Upper lobe of left lung (tissue), 4 donors: ENCODE measurements around the gene EIPR1.

ENCODE experiments used
- CTCF ChIP-seq, 6 experiments: fragments of 450-650 bp in 4 of 6; fragments of 200-600 bp in 2 of 6; sonication (generic) in 2 of 6; IDR thresholded peaks; one replicate each; pipeline ENCODE4 v1.5.1; 2016 to 2019; ENCODE audit warnings: antibody characterized with exemption in 6 of 6
- EP300 ChIP-seq, 4 donors: sonication (generic); formaldehyde crosslinking; IDR thresholded peaks; one replicate each; pipeline ENCODE4 v1.5.1; 2017; ENCODE audit warnings: antibody characterized with exemption in 4 of 4, control low read depth in 2 of 4
- POLR2A ChIP-seq, 4 donors: fragments of 450-650 bp; IDR thresholded peaks; one replicate each; pipeline ENCODE4 v1.5.1; 2016 to 2017; ENCODE audit warnings: antibody characterized with exemption in 4 of 4, mild to moderate bottlenecking in 2 of 4
- POLR2AphosphoS5 ChIP-seq, 2 donors: sonication (generic); formaldehyde crosslinking; IDR thresholded peaks; one replicate each; pipeline ENCODE4 v1.5.1; 2017; ENCODE audit warnings: antibody characterized with exemption in 2 of 2

- TF ChIP-seq CTCF (IDR thresholded peaks at IDR 0.05) (no peak), POLR2AphosphoS5 (IDR thresholded peaks at IDR 0.05) (no peak), POLR2A (IDR thresholded peaks at IDR 0.05) (no peak), EP300 (IDR thresholded peaks at IDR 0.05) (no peak)
These were observed 78.5 kb downstream of the EIPR1 start for GRCh38 chr2:3299130-3299529.
